Epidermal melanocyte (primary cell): ENCODE data around the gene AIFM1.
A peak's percentile ranks its signal among the peaks of the same experiment; 100 is the strongest.

Experiments used
- DNase-seq: peaks from one replicate; pipeline ENCODE4 v3.0.0; 2011; ENCODE audit warnings: low spot score; ENCODE audit not compliant: insufficient read length

AIFM1 gene

DNA sequence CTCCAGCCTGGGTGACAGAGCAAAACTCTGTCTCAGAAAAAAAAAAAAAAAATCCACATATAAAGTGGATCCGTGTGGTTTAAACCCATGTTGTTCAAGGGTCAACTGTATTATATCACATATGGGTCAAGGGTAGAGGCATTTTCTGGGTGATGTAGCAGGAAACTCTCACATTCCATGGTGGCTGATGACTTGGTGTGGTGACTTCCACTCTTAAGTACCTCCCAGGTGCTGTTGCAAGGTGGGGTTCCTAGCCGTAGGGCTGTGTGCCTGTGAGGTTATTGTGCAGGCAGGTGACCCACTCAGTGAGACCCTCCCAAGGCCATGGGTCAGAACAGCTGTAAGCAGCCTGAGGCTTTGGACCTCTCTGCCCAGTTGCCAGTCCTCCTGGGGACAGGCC is 72.4 kb downstream of the AIFM1 start:
- no peak for DNase-seq

DNA sequence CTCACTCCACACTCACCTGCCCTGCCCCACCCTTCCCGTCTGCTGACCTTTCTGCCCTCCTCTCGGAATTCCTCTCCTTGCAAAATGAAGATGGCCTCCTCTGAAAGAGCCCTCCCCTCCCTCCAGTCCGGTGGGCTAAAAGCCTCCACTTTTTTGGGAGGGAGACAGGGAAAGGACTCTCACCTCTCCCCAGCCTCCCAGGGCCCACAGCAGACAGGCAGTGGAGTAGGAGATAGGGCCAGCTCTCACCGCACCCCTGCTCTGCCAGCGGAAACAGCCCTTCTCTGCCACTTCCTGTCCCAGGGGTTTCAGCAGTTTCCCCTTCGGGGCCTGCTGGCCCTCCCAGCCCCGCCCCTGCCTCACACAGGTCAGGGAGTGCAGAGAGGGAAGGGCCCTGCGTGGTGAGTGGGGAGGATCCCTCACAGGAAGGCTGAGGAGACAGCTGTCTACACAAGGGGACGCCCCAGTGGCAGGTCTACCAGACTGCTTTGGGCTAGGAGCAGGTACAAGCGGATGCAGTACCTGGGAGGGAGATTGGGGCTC is 73.6 kb downstream of the AIFM1 start:
- DNase-seq, result no peak

DNA sequence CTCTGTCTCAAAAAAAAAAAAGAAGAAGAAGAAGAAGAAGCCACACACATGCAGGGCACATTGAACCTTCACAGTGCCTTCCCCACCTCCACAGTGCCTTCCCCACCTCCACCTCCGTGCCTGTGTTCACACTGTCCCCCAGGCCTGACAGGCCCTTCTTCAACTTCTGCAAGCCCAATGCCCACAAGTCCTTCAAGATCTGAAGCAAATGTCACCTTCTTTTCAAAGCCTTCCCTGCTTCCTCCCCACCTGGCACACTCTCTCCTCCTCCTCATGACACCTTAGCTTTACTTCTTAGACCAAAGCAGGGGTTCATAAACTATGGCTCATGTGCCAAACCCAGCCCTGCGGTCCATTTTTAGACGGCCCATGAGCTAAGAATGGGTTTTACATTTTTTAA is 75.3 kb downstream of the AIFM1 start:
- DNase-seq, result no peak

DNA sequence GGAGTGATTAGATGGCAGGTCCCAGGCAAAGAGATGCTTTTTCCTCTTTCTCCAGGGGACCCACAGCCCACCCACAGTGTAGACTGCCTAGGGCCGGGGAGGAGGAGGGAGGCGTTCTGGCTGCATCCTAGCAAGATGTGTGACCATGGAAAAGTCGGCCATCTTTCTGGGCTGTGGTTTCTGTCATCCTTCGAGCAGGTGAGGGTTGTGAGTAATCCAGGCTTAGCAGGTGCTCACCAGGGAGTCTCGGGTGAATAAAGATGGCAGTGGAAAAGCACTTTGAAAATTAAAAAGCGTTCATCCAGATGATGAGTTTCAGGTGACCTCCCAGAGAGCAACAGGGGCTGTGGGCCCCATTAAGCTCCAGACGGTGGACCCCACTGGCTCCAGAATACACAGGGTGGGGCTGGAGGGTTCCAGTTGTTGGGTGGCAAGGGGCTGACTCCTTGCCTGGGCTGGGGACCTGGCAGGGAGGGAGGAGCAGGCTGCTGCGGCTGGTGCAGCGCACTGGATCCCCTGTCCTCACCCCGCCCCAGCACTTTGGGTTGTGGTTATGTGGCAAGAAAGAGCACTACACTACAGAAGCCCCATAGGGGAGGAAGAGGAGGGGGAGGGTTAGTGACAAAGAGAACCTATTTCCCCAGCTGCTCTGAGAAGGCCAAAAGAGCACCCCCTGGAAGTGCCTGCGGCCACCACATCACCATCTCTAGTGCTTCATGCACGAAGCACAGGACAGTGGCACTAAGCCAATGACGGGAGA is 79.0 kb downstream of the AIFM1 start:
- DNase-seq, result no peak

DNA sequence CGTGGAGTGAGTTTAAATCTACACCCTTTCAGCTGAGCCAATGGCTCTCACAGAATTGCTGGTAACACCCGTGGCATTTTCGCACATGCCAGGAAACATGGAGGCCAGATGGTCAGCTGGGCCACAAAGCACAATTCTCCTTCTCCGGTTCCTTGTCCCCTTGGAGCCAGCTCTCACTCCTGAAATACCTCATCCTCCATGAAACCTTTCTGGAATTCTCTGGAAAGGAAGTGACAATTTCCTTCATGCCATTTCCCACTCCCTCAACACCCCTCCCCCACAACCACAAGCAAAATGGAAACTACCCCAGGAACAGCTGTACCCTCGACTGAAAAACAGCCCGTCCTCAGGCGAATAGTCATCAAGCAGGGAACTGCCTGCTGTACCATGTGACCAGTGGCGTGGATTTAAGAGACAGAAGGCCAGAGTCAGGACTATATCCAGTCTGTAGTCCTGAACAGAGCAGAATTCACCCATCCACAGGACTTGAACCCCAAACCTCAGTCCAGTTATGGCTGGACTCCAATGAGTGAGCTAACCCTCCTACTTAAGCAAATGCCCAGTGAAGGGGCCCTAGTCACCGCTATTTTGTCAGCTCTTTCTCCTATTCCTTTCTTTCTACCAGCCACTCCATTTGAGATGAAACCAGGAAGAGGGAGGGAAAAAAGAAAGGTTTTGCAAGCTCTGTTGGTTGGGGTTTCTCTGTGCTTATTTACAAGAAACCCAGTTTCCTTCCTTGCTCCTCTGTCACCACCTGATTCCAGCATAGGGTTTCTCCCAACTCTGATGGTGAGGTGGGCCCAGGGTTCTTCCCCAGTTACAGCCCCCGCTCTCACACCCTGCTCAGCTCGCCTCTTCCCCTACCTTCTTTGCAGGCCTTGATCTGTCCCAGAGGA is 79.8 kb downstream of the AIFM1 start:
- DNase-seq, result no peak

DNA sequence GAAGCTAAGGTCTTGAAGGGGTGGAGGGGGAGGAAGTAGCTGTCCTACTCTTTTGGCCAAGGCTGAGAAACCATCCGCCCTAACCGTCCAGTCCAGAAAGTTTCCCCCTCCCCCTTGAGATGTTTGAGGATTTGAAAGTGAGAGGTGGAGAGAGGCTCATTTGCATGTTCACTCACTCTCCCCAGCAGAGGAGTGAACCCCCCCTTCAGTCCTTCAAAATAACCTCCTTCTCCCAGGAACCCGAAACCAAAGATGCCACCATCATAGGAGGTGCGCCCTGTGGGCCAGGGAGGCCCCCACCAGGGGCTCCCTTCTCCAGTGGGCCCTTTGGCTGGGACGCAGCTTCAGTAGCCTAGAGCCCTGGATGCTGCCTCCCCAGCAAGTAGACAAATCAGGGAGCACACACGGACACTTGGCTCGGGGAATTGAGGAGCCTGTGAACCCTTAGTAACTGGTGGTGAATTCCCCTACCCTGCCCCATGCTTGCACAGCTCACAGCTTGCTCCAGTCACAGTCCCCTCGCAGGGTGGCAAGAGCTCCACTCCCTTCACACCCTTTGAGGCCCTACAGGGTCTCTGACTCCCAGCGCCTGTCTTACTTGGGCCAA is 80.9 kb downstream of the AIFM1 start:
- no peak for DNase-seq

DNA sequence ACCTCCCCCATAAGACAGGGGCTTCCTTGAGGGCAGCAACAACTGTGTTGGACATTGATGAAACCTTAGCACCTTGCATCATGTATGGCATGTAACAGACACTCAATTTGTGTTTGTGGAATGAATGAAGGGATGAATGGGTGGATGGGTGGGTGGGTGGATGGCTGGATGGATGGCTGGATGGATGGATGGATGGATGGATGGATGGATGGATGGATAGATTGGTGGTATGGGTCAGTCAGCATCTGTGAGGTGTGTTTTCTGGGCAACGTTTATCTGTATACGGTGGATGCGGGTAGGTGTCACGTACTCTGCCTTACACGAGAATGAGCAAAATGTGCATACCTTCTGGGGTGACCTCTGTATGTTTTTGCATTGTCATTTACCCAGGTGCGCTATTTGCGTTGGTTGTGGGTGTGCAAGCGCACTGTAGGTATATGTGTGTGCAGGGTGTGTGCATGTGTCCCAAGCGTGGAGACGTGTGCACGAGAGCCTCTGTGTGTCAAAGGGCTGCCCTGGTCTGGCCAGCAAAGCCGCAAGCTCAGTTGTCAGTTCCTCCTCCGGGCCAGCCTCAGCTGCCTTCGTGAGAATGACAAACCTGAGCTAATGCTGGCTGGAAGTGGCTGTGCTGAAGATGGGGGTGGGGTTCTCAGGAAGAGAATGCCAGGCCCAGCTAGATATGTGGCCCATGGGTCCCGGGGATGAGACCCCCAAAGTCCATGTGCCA is 81.8 kb downstream of the AIFM1 start:
- no peak for DNase-seq

DNA sequence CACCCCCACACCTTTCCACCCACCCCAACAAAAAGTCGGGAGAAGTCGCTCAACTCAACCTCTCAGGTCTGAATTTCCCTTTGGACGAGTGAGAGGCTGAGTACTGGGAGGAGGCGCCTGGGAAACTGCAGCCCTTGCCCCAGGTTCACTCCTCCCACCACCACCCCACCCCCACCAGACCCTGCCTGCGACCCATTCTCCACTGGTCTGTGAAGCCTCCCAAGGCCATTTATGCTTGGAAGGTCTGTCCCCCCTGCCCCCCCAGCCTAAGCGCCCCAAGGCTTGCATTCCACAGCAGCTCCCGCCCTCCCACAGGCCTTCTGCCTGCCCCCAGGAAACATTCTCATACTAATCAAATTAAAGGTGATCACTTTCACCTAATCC is 82.5 kb downstream of the AIFM1 start:
- DNase-seq, result no peak

DNA sequence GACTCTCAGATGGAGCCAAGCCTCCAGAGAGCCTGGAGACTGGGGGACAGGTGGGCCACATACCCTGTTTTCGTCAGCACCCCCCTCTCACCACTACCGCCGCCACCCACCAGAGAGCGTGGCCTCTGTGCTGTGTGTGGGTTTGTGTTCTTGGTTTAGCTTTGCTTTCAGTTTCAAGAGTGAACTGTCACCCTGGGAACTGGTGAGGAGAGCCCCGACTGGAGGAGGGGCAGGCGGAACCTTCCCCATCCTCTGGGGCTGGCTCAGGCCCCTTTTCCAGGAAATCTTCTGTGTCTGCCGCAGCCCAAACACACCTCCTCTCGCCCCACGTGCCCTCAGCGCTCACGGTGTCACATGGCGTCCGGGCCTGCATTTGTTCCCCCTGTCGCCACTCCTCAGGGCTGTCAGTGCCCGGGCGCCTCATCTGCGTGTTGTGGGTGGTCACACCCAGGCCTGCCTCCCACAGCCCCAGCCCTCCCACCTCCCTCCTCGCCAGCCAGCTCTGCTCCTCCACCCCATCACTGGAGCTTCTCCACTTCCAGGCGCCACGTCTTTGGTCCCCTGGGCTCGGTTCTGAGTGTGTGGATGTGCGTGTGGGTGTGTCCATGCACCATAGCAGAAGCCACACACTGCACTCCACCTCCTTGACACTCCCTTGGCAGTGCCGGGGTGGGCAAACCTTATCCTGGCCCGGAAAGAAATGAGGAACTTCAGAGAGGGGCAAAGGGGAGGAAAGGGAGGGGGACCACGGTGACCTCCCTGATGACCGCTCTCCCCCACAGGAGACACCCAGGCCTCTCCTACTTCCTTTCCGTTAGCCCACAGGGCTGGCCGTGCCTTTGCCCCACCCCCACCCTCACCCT is 83.2 kb downstream of the AIFM1 start:
- DNase-seq, result no peak

DNA sequence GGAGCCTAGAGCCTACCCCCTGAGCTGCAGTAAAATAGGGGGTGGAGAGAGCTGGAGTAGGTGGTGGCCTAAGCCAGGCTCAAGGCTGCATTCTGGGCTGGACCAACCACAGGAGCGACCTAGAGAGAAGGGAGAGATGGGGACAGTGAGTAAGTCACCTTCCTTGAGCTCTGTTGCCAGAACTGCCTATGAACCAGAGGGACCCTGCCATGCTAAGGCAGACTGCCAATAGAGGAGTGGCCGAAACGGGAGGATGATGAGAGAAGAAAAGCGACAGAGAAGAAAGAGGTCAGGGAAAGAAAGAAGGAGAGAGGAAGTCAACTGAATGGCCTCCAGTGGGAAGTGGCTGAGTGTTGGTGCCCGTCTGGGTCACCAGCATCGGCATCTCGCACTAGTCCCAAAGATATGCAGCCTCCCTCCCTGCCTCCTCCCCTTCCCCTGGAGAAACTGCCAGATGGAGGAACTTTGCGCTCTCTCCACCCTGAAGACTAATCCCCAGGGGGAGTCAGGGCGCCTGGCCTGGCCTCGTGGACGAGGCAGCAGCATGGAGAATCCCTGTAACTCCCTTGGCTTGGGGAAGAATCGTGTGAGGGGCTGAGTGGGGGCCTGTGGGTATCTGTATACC is 84.1 kb downstream of the AIFM1 start:
- no peak for DNase-seq

DNA sequence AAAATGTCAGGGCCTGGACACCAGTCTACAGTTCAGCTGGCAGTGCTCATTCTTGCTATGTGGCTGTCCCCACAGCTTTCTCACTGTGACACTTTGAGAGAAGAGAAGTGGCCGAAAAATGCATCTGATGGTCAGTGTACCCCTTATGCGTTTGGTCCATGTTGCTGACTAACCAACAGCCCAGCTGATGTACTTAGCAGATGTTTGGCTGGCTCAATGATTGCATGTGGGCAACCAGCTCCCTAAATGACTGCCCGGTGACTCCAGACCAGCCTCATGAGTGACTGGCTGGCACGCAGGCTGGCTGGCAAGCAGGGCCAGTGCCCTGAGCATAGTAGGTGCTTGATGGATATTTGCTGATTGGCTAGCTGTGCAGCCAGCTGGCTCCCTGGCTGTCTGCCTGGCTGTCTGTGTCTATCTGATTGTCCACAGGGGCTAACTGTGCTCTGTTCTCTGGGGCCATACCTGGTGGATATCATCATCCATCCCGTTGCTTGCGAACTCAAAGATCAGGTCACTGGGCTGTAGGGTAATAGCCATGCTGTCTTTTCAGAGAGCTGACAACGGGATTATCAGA is 84.8 kb downstream of the AIFM1 start:
- no peak for DNase-seq

DNA sequence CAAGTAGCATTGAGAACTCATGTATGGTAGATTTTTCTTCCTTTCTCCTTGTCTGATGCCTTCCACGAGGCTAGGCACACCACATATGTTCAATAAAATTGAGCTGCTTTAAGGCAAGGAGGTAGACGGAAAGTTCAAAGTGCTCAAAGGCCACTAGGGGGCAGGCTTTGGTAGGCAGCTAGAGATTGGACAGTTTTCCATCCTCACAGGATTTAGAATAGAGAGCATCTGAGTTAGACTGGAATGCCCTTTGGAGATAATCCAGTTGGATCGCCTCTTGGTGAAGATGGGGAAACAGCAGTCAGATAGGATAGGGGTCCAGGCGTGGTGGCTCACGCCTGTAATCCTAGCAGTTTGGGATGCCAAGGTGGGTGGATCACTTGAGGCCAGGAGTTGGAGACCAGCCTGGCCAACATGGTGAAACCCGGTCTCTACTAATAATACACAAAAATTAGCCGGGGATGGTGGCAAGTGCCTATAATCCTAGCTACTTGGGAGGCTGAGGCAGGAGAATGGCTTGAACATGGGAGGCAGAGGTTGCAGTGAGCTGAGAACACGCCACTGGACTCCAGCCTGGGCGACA is 85.7 kb downstream of the AIFM1 start:
- DNase-seq, result peak; percentile 91
